HepG2 (cell line): ENCODE measurements around the gene PIP4K2C. TPM values are rescaled to one million over a fixed set of nuclear protein-coding genes. Genes with fewer than 3 reads are reported as not detected.

Experiments
- AHR ChIP-seq: IDR thresholded peaks from 2 replicates; pipeline ENCODE4 v1.6.1; 2018; ENCODE audit warnings: missing genetic modification reagents, missing compliant biosample characterization
- ETV5 ChIP-seq: IDR thresholded peaks from 2 replicates; pipeline ENCODE4 v1.6.1; 2018; ENCODE audit warnings: missing biosample characterization, missing genetic modification reagents, inconsistent platforms, borderline replicate concordance
- KAT8 ChIP-seq: IDR thresholded peaks from 2 replicates; pipeline ENCODE4 v1.6.1; 2016; ENCODE audit warnings: missing genetic modification reagents, missing compliant biosample characterization
- KLF15 ChIP-seq: sonication (generic); formaldehyde crosslinking; IDR thresholded peaks from 2 replicates; pipeline ENCODE4 v1.8.1; 2023; ENCODE audit warnings: borderline replicate concordance, mild to moderate bottlenecking, inconsistent platforms, missing genetic modification reagents, mixed read lengths
- YEATS4 ChIP-seq: sonication (generic); formaldehyde crosslinking; IDR thresholded peaks from 2 replicates; pipeline ENCODE4 v1.4.0; 2020; ENCODE audit warnings: missing genetic modification reagents, borderline replicate concordance
- ZFP36 ChIP-seq: fragments of 150-350 bp; IDR thresholded peaks from 2 replicates; pipeline ENCODE4 v1.6.1; 2018; ENCODE audit warnings: borderline replicate concordance, low read length, low read depth; ENCODE audit not compliant: partially characterized antibody
- ZNF441 ChIP-seq: sonication (generic); formaldehyde crosslinking; IDR thresholded peaks from 2 replicates; pipeline ENCODE4 v1.7.0; 2021; ENCODE audit warnings: missing genetic modification reagents, borderline replicate concordance
- ZNF574 ChIP-seq: sonication (generic); formaldehyde crosslinking; IDR thresholded peaks from 2 replicates; pipeline ENCODE4 v1.4.0; 2020; ENCODE audit warnings: missing genetic modification reagents
- ZNF614 ChIP-seq: IDR thresholded peaks from 2 replicates; pipeline ENCODE4 v1.6.1; 2018; ENCODE audit warnings: missing biosample characterization, missing genetic modification reagents, inconsistent platforms, borderline replicate concordance
- ZNF646 ChIP-seq: sonication (generic); formaldehyde crosslinking; IDR thresholded peaks from 2 replicates; pipeline ENCODE4 v1.9.0; 2021; ENCODE audit warnings: mild to moderate bottlenecking, missing genetic modification reagents
- ZSCAN12 ChIP-seq: sonication (generic); formaldehyde crosslinking; IDR thresholded peaks from 2 replicates; pipeline ENCODE4 v1.9.0; 2021; ENCODE audit warnings: mild to moderate bottlenecking, missing genetic modification reagents
- polyA plus RNA-seq, 8 experiments: library from polyadenylated mRNA; depleted of rRNA in 3 of 8; stranded (reverse) in 7 of 8; unstranded in 1 of 8; fragments of >200 nt; fragmentation: Illumina TruSeq in 4 of 8; extraction: Trizol in 4 of 8; gene quantifications; 2 replicates each; pipeline versions ENCODE4 v1.2.1 to v1.2.3, GENCODE V29; 2011 to 2016; ENCODE audit warnings: low read depth in 4 of 8, missing spikeins in 1 of 8, mixed read lengths in 1 of 8; ENCODE audit not compliant: insufficient read depth in 1 of 8
- total RNA-seq, 5 experiments: library from RNA; depleted of rRNA; stranded (reverse); fragments of >200 nt; fragmentation: Illumina TruSeq; extraction: Trizol; gene quantifications; 2 replicates each; pipeline ENCODE4 v1.2.3, GENCODE V29; 2016; ENCODE audit warnings: low read depth in 1 of 5
- TF ChIP-seq, protein P1 (sequence below): sonication (generic); formaldehyde crosslinking; IDR thresholded peaks from 2 replicates; pipeline ENCODE4 v1.4.0; 2020; ENCODE audit warnings: missing genetic modification reagents
- TF ChIP-seq, protein P2 (sequence below): sonication (generic); IDR thresholded peaks from 2 replicates; pipeline ENCODE4 v1.6.1; 2016; ENCODE audit warnings: low read depth, borderline replicate concordance
- TF ChIP-seq, protein P3 (sequence below): sonication (generic); formaldehyde crosslinking; IDR thresholded peaks from 2 replicates; pipeline ENCODE4 v1.4.0; 2020; ENCODE audit warnings: missing genetic modification reagents, borderline replicate concordance

Gene PIP4K2C
- total and polyA plus RNA-seq, 2 of the 13 experiments (the other 11 are each of a cell fraction or from before 2014, with no cell fraction given): 23.3 to 26.4 TPM

DNA sequence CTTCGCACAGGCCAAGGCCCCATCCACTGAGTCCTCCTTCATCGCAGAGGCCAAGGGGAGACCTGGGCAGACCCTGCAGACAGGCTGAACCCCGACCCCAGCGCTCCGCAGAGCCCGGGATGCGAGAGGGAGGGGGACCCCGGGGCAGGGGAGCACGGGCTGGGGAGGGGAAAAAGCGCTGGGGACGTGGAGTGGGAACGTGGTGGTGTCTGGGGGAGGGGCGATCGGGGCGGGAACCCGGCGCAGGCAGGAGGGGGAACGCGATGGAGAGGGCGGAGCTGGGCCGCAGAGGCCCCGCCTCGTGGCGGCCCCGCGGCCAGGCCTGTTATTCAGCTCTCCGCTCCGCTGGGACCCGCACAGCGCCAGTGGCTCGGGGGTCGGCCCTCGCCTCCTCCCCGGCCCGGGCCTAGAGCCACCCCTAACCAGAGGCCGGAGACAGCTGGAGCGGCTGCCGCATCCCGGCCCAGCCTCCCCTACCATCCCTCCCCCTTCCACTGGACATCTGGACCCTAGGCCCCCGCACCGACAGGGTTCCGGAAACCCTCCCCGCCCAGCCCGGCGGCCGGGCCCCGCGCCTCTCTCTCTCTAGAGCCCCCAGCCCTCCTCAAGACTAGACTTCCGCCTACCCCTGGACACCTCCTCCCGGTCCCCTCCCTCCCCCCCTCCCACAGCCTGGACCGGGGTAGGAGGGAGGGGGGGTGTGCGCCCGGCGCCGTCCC is 20.3 kb downstream of the PIP4K2C start, which contains the start of gene ARHGEF25 (continued):
- TF ChIP-seq ZFP36 (no peak), ZSCAN12 (CRISPR knock-in tag) (no peak), AHR (peak; percentile 74; the same call in 1 of the 2 replicates), ETV5 (peak; percentile 69; the same call in 1 of the 2 replicates), KLF15 (CRISPR knock-in tag) (0 out of 2 replicates have a peak, but pooled peaks have one; percentile 42), ZNF574 (CRISPR knock-in tag) (peak; percentile 51; the same call in 1 of the 2 replicates), ZNF614 (CRISPR knock-in tag) (peak; percentile 28; the same call in 1 of the 2 replicates), ZNF646 (CRISPR knock-in tag) (no peak), KAT8 (CRISPR knock-in tag) (peak; percentile 79), ZNF441 (CRISPR knock-in tag) (no peak), YEATS4 (CRISPR knock-in tag) (peak; percentile 69; the same call in 1 of the 2 replicates)
- TF ChIP-seq, protein P1, sequence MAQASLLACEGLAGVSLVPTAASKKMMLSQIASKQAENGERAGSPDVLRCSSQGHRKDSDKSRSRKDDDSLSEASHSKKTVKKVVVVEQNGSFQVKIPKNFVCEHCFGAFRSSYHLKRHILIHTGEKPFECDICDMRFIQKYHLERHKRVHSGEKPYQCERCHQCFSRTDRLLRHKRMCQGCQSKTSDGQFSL (CRISPR knock-in tag): 0 out of 2 replicates have a peak, but pooled peaks have one; percentile 32
- TF ChIP-seq, protein P2, sequence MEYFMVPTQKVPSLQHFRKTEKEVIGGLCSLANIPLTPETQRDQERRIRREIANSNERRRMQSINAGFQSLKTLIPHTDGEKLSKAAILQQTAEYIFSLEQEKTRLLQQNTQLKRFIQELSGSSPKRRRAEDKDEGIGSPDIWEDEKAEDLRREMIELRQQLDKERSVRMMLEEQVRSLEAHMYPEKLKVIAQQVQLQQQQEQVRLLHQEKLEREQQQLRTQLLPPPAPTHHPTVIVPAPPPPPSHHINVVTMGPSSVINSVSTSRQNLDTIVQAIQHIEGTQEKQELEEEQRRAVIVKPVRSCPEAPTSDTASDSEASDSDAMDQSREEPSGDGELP: peak; percentile 72; the same call in 1 of the 2 replicates
- TF ChIP-seq, protein P3, sequence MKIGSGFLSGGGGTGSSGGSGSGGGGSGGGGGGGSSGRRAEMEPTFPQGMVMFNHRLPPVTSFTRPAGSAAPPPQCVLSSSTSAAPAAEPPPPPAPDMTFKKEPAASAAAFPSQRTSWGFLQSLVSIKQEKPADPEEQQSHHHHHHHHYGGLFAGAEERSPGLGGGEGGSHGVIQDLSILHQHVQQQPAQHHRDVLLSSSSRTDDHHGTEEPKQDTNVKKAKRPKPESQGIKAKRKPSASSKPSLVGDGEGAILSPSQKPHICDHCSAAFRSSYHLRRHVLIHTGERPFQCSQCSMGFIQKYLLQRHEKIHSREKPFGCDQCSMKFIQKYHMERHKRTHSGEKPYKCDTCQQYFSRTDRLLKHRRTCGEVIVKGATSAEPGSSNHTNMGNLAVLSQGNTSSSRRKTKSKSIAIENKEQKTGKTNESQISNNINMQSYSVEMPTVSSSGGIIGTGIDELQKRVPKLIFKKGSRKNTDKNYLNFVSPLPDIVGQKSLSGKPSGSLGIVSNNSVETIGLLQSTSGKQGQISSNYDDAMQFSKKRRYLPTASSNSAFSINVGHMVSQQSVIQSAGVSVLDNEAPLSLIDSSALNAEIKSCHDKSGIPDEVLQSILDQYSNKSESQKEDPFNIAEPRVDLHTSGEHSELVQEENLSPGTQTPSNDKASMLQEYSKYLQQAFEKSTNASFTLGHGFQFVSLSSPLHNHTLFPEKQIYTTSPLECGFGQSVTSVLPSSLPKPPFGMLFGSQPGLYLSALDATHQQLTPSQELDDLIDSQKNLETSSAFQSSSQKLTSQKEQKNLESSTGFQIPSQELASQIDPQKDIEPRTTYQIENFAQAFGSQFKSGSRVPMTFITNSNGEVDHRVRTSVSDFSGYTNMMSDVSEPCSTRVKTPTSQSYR: peak; percentile 67
